Liver (tissue), 9 donors: Measurements from ENCODE around the gene EIF3F. TPM values are rescaled to one million over a fixed set of nuclear protein-coding genes. Genes with fewer than 3 reads are reported as not detected.

Source experiments
- DNase-seq: peaks from one replicate; pipeline ENCODE4 v3.0.0-alpha.2; 2017; ENCODE audit warnings: low spot score
- H3K27ac ChIP-seq, 2 donors: one replicate each; pipeline ENCODE4 v1.7.0; 2013; ENCODE audit warnings: inconsistent platforms in 2 of 2, low read length in 2 of 2, control low read depth in 1 of 2, low read depth in 1 of 2, mild to moderate bottlenecking in 1 of 2
- H3K27me3 ChIP-seq, 4 donors: one replicate each; pipeline versions ENCODE4 v1.6.1 to v1.7.0; 2013; ENCODE audit warnings: low read length in 3 of 4, inconsistent platforms in 1 of 4, mild to moderate bottlenecking in 1 of 4, moderate library complexity in 1 of 4; ENCODE audit not compliant: control insufficient read depth in 4 of 4, insufficient read depth in 4 of 4
- H3K36me3 ChIP-seq, 4 donors: one replicate each; pipeline versions ENCODE4 v1.6.1 to v1.7.0; 2013; ENCODE audit warnings: low read length in 3 of 4, mild to moderate bottlenecking in 3 of 4, low read depth in 1 of 4, moderate library complexity in 1 of 4; ENCODE audit not compliant: control insufficient read depth in 4 of 4, insufficient read depth in 3 of 4
- H3K4me1 ChIP-seq, 4 donors: one replicate each; pipeline versions ENCODE4 v1.6.1 to v1.7.0; 2013; ENCODE audit warnings: low read length in 3 of 4, mild to moderate bottlenecking in 3 of 4, moderate library complexity in 1 of 4; ENCODE audit not compliant: control insufficient read depth in 4 of 4, insufficient read depth in 4 of 4
- H3K4me3 ChIP-seq, 3 donors: one replicate each; pipeline versions ENCODE4 v1.6.1 to v1.7.0; 2013; ENCODE audit warnings: low read length in 3 of 3, control low read depth in 1 of 3, low read depth in 1 of 3, mild to moderate bottlenecking in 1 of 3
- H3K9ac ChIP-seq, 2 donors: one replicate each; pipeline ENCODE4 v1.7.0; 2013; ENCODE audit warnings: low read length in 2 of 2, mild to moderate bottlenecking in 2 of 2, moderate library complexity in 2 of 2, control low read depth in 1 of 2, low read depth in 1 of 2
- H3K9me3 ChIP-seq, 4 donors: one replicate each; pipeline versions ENCODE4 v1.6.1 to v1.7.0; 2013; ENCODE audit warnings: low read length in 3 of 4; ENCODE audit not compliant: control insufficient read depth in 4 of 4
- EGR1 ChIP-seq, 2 donors: IDR thresholded peaks; 2 replicates each; pipeline ENCODE4 v1.6.1; 2016 to 2018; ENCODE audit warnings: antibody characterized with exemption in 2 of 2, low read depth in 2 of 2
- FOXA1 ChIP-seq: IDR thresholded peaks from 2 replicates; pipeline ENCODE4 v1.6.1; 2016; ENCODE audit warnings: antibody characterized with exemption
- FOXA2 ChIP-seq: IDR thresholded peaks from 2 replicates; pipeline ENCODE4 v1.6.1; 2016; ENCODE audit warnings: antibody characterized with exemption
- GABPA ChIP-seq, 2 donors: IDR thresholded peaks in 1 of 2; conservative IDR thresholded peaks in 1 of 2; 2 replicates each; pipeline ENCODE4 v1.6.1; 2016; ENCODE audit warnings: antibody characterized with exemption in 2 of 2, mild to moderate bottlenecking in 1 of 2, moderate library complexity in 1 of 2
- HNF4A ChIP-seq, 2 donors: conservative IDR thresholded peaks; 2 replicates each; pipeline ENCODE4 v1.6.1; 2016; ENCODE audit warnings: antibody characterized with exemption in 2 of 2, mild to moderate bottlenecking in 2 of 2
- HNF4G ChIP-seq: IDR thresholded peaks from 2 replicates; pipeline ENCODE4 v1.6.1; 2016; ENCODE audit warnings: antibody characterized with exemption
- JUND ChIP-seq, 2 donors: IDR thresholded peaks; 2 replicates each; pipeline ENCODE4 v1.6.1; 2016; ENCODE audit warnings: antibody characterized with exemption in 2 of 2
- NR2F2 ChIP-seq: IDR thresholded peaks from 2 replicates; pipeline ENCODE4 v1.6.1; 2016; ENCODE audit warnings: antibody characterized with exemption
- RAD21 ChIP-seq, 2 donors: IDR thresholded peaks; 2 replicates each; pipeline ENCODE4 v1.6.1; 2016; ENCODE audit warnings: antibody characterized with exemption in 2 of 2, mild to moderate bottlenecking in 2 of 2
- RXRA ChIP-seq, 2 donors: IDR thresholded peaks; 2 replicates each; pipeline ENCODE4 v1.6.1; 2017 to 2018; ENCODE audit warnings: antibody characterized with exemption in 2 of 2, mild to moderate bottlenecking in 1 of 2
- SP1 ChIP-seq: IDR thresholded peaks from 2 replicates; pipeline ENCODE4 v1.6.1; 2018; ENCODE audit warnings: antibody characterized with exemption, mild to moderate bottlenecking
- TAF1 ChIP-seq: conservative IDR thresholded peaks from 2 replicates; pipeline ENCODE4 v1.6.1; 2016; ENCODE audit warnings: antibody characterized with exemption, mild to moderate bottlenecking
- YY1 ChIP-seq: IDR thresholded peaks from 2 replicates; pipeline ENCODE4 v1.6.1; 2016; ENCODE audit warnings: antibody characterized with exemption, mild to moderate bottlenecking
- WGBS: extraction: QIAGEN DNeasy Blood & Tissue Kit; methylation state at CpG from one replicate; pipeline ENCODE4 v1.1.7; 2013; 5-methylcytosine and 5-hydroxymethylcytosine counted together
- polyA plus RNA-seq, 2 donors: library from polyadenylated mRNA; stranded (reverse) in 1 of 2; unstranded in 1 of 2; fragments of 200-250 nt in 1 of 2; fragments of >200 nt in 1 of 2; fragmentation: Nextera tagmentation in 1 of 2; extraction: Ambion mirVana in 1 of 2; gene quantifications; one replicate each; pipeline versions ENCODE4 v1.2.1 to v1.2.3, GENCODE V29; 2013 to 2015
- total RNA-seq, 2 donors: library from RNA; depleted of rRNA; stranded (reverse); fragments of >200 nt; gene quantifications; one replicate each; pipeline ENCODE4 v1.2.3, GENCODE V29; 2014
- TF ChIP-seq, protein P1 (sequence below): IDR thresholded peaks from 2 replicates; pipeline ENCODE4 v1.6.1; 2016; ENCODE audit warnings: antibody characterized with exemption
- TF ChIP-seq, protein P2 (sequence below): IDR thresholded peaks from 2 replicates; pipeline ENCODE4 v1.6.1; 2016; ENCODE audit warnings: antibody characterized with exemption, mild to moderate bottlenecking
- TF ChIP-seq, protein P3 (sequence below): fragments of 150-350 bp; IDR thresholded peaks from 2 replicates; pipeline ENCODE4 v1.5.1; 2017; ENCODE audit warnings: improper control_type of control experiment, low read depth, low read length; ENCODE audit not compliant: missing input control
- TF ChIP-seq, protein P4 (sequence below): IDR thresholded peaks from 2 replicates; pipeline ENCODE4 v1.6.1; 2016; ENCODE audit warnings: antibody characterized with exemption
- donor health status: healthy.
- donor health status: healthy.
- donor health status: healthy.
- donor health status: healthy.
- donor health status: healthy.

EIF3F gene
- total and polyA plus RNA-seq, 4 donors: 59.4 to 246 (median 147) TPM

DNA sequence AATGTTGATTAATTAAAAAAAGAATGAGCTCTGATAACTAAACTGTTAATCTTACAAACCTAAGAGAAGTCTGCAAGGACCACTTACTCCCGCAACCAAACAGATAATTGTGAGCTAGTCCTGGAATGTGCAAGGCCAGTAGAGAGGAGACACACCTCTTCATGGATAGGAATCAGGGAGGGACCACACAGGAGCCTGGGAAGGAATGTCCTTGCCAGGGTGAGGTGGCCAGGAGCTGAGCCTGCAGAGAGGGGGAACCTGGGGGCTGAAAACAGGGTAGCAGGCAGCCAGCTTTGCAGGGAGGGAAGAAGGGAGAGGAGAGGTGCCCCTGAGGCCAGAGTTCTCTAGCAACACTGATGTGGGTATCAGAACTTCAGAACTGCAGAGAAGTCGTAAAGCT is 12.5 kb upstream of the EIF3F start:
- TF ChIP-seq, protein P1, sequence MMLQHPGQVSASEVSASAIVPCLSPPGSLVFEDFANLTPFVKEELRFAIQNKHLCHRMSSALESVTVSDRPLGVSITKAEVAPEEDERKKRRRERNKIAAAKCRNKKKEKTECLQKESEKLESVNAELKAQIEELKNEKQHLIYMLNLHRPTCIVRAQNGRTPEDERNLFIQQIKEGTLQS: no peak
- TF ChIP-seq YY1 (no peak), FOXA1 (no peak), RAD21 (IDR thresholded peaks at IDR 0.05) (no peak), HNF4G (no peak), JUND (IDR thresholded peaks at IDR 0.05) (no peak), GABPA (IDR thresholded peaks at IDR 0.05 in 1 of 2, conservative IDR thresholded peaks at IDR 0.05 in 1 of 2) (no peak), SP1 (no peak), RXRA (IDR thresholded peaks at IDR 0.05) (no peak), HNF4A (conservative IDR thresholded peaks at IDR 0.05) (no peak), TAF1 (no peak), FOXA2 (no peak)
- TF ChIP-seq, protein P2, sequence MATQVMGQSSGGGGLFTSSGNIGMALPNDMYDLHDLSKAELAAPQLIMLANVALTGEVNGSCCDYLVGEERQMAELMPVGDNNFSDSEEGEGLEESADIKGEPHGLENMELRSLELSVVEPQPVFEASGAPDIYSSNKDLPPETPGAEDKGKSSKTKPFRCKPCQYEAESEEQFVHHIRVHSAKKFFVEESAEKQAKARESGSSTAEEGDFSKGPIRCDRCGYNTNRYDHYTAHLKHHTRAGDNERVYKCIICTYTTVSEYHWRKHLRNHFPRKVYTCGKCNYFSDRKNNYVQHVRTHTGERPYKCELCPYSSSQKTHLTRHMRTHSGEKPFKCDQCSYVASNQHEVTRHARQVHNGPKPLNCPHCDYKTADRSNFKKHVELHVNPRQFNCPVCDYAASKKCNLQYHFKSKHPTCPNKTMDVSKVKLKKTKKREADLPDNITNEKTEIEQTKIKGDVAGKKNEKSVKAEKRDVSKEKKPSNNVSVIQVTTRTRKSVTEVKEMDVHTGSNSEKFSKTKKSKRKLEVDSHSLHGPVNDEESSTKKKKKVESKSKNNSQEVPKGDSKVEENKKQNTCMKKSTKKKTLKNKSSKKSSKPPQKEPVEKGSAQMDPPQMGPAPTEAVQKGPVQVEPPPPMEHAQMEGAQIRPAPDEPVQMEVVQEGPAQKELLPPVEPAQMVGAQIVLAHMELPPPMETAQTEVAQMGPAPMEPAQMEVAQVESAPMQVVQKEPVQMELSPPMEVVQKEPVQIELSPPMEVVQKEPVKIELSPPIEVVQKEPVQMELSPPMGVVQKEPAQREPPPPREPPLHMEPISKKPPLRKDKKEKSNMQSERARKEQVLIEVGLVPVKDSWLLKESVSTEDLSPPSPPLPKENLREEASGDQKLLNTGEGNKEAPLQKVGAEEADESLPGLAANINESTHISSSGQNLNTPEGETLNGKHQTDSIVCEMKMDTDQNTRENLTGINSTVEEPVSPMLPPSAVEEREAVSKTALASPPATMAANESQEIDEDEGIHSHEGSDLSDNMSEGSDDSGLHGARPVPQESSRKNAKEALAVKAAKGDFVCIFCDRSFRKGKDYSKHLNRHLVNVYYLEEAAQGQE: no peak
- TF ChIP-seq, protein P3, sequence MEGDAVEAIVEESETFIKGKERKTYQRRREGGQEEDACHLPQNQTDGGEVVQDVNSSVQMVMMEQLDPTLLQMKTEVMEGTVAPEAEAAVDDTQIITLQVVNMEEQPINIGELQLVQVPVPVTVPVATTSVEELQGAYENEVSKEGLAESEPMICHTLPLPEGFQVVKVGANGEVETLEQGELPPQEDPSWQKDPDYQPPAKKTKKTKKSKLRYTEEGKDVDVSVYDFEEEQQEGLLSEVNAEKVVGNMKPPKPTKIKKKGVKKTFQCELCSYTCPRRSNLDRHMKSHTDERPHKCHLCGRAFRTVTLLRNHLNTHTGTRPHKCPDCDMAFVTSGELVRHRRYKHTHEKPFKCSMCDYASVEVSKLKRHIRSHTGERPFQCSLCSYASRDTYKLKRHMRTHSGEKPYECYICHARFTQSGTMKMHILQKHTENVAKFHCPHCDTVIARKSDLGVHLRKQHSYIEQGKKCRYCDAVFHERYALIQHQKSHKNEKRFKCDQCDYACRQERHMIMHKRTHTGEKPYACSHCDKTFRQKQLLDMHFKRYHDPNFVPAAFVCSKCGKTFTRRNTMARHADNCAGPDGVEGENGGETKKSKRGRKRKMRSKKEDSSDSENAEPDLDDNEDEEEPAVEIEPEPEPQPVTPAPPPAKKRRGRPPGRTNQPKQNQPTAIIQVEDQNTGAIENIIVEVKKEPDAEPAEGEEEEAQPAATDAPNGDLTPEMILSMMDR: no peak
- TF ChIP-seq, protein P4, sequence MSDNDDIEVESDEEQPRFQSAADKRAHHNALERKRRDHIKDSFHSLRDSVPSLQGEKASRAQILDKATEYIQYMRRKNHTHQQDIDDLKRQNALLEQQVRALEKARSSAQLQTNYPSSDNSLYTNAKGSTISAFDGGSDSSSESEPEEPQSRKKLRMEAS: no peak
- Histone ChIP-seq H3K9me3 (no peaks in the 10 kb centered on the region), H3K9ac (no peak overlapping the region), H3K27ac (no peak overlapping the region), H3K4me3 (no peak overlapping the region), H3K36me3 (no peaks in the 10 kb centered on the region), H3K4me1 (no peaks in the 10 kb centered on the region), H3K27me3 (no peaks in the 10 kb centered on the region)
- WGBS: 80% methylated on average over 2 of the region's 2 CpGs
- DNase-seq: no peak

DNA sequence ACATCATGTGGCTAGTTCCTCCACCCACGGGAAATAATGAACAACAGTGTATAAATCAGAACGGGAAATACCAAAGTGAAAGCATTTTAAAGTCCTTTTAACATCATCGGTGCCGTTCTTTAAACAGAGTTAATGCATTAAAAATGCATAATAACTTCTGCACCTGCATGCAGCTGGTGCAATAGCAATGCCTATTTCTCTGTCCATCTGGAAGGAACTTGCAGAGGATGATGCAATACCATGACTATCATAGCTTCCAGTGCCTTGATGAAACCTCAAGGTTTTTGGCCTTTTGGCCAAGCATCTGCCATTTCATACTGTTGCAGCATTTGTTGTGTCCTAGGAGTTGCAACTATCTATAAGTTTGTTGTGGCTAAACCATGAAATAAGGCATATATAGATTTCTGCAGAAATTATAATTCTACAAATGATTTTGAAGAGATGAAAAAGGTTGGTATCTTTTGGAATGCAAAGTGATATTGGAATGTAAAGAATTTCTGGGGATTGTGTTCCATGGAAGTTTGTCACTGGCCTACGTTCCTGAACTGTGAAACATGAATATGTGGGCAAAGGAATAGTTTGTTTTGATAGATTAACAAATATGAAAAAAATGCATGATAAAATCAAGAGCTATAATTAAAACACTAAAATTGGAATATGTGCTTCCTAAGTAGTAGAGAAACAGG is 9.8 kb upstream of the EIF3F start:
- Histone ChIP-seq H3K9ac (no peak overlapping the region), H3K4me1 (no peaks in the 10 kb centered on the region), H3K4me3 (no peak overlapping the region), H3K36me3 (no peaks in the 10 kb centered on the region), H3K27me3 (peaks cover 0 to 2% (median 0%) of the 10 kb centered on the region in 4 donors), H3K9me3 (no peaks in the 10 kb centered on the region), H3K27ac (no peak overlapping the region)
- no peak for TF ChIP-seq YY1
- TF ChIP-seq HNF4G: no peak
- TF ChIP-seq SP1: no peak
- TF ChIP-seq RAD21 (IDR thresholded peaks at IDR 0.05): no peak
- TF ChIP-seq TAF1: no peak
- TF ChIP-seq, protein P4: no peak
- no peak for TF ChIP-seq GABPA (IDR thresholded peaks at IDR 0.05 in 1 of 2, conservative IDR thresholded peaks at IDR 0.05 in 1 of 2)
- no peak for TF ChIP-seq EGR1 (IDR thresholded peaks at IDR 0.05; ENCODE audit: low read depth in 2 of 2)
- no peak for TF ChIP-seq HNF4A (conservative IDR thresholded peaks at IDR 0.05)
- TF ChIP-seq, protein P1: no peak
- no peak for TF ChIP-seq JUND (IDR thresholded peaks at IDR 0.05)
- no peak for TF ChIP-seq FOXA1
- no peak for TF ChIP-seq NR2F2
- TF ChIP-seq RXRA (IDR thresholded peaks at IDR 0.05): no peak
- TF ChIP-seq, protein P2: no peak
- TF ChIP-seq, protein P3: no peak
- TF ChIP-seq FOXA2: no peak
- DNase-seq: no peak
- 76% methylated on average over 5 of the region's 5 CpGs for WGBS
